Upper lobe of left lung (tissue), 6 donors: Measurements from ENCODE around the gene PTGER2. TPM values are rescaled to one million over a fixed set of nuclear protein-coding genes. Genes with fewer than 3 reads are reported as not detected.

ENCODE experiments used
- ATAC-seq, 2 donors: fragments of 200-7000 bp; cut with Tn5 transposase; one replicate each; pipeline ENCODE4 v1.9.1; 2022; ENCODE audit warnings: mild to moderate bottlenecking in 2 of 2, moderate library complexity in 2 of 2; ENCODE audit not compliant: low FRiP score in 2 of 2
- DNase-seq, 2 donors: peaks; one replicate each; pipeline ENCODE4 v3.0.0-alpha.2; 2019 to 2020
- H3K27ac ChIP-seq, 4 donors: fragments of 200-600 bp; sonication (generic); one replicate each; pipeline ENCODE4 v1.5.1; 2016 to 2019
- H3K27me3 ChIP-seq, 4 donors: fragments of 200-600 bp; sonication (generic); one replicate each; pipeline ENCODE4 v1.5.1; 2017 to 2019
- H3K36me3 ChIP-seq, 4 donors: fragments of 200-600 bp; sonication (generic); one replicate each; pipeline ENCODE4 v1.5.1; 2016 to 2019
- H3K4me1 ChIP-seq, 4 donors: fragments of 200-600 bp; sonication (generic); one replicate each; pipeline ENCODE4 v1.5.1; 2018 to 2019
- H3K4me3 ChIP-seq, 4 donors: fragments of 200-600 bp; sonication (generic); one replicate each; pipeline ENCODE4 v1.5.1; 2017 to 2019; ENCODE audit warnings: mild to moderate bottlenecking in 2 of 4, moderate library complexity in 1 of 4
- H3K9me3 ChIP-seq, 4 donors: fragments of 200-600 bp; sonication (generic); one replicate each; pipeline ENCODE4 v1.5.1; 2018 to 2019
- CTCF ChIP-seq, 6 experiments: fragments of 450-650 bp in 4 of 6; fragments of 200-600 bp in 2 of 6; sonication (generic) in 2 of 6; IDR thresholded peaks; one replicate each; pipeline ENCODE4 v1.5.1; 2016 to 2019; ENCODE audit warnings: antibody characterized with exemption in 6 of 6
- EP300 ChIP-seq, 4 donors: sonication (generic); formaldehyde crosslinking; IDR thresholded peaks; one replicate each; pipeline ENCODE4 v1.5.1; 2017; ENCODE audit warnings: antibody characterized with exemption in 4 of 4, control low read depth in 2 of 4
- POLR2A ChIP-seq, 4 donors: fragments of 450-650 bp; IDR thresholded peaks; one replicate each; pipeline ENCODE4 v1.5.1; 2016 to 2017; ENCODE audit warnings: antibody characterized with exemption in 4 of 4, mild to moderate bottlenecking in 2 of 4
- POLR2AphosphoS5 ChIP-seq, 2 donors: sonication (generic); formaldehyde crosslinking; IDR thresholded peaks; one replicate each; pipeline ENCODE4 v1.5.1; 2017; ENCODE audit warnings: antibody characterized with exemption in 2 of 2
- WGBS, 2 donors: methylation state at CpG; one replicate each; pipeline ENCODE4 v1.1.5; 2017 to 2018; 5-methylcytosine and 5-hydroxymethylcytosine counted together
- total RNA-seq, 6 donors: library from RNA; depleted of rRNA in 4 of 6; stranded (reverse); fragments of >200 nt in 4 of 6; gene quantifications; one replicate each; pipeline versions ENCODE4 v1.1.0 to v1.2.1, GENCODE V29; 2016 to 2021
- donor health status: DM: no; HTN: no; CAD: no; lungs with moderate emphysema.
- donor health status: DM: no; HTN: yes; CAD: no; lungs with severe emphysema.

PTGER2 gene
- total RNA-seq, 6 donors from 2014 or later: 1.6 to 10.5 (median 8.5) TPM

GRCh38 chr14:52338051-52338681 is 24.1 kb downstream of the PTGER2 start:
- WGBS, 2 donors: 91 to 100% methylated on average over 1 of the region's 1 CpG
- TF ChIP-seq CTCF (IDR thresholded peaks at IDR 0.05) (no peak), POLR2A (IDR thresholded peaks at IDR 0.05) (no peak), POLR2AphosphoS5 (IDR thresholded peaks at IDR 0.05) (no peak), EP300 (IDR thresholded peaks at IDR 0.05) (no peak)
- no peaks in the 10 kb centered on the region for H3K27me3 ChIP-seq
- no peak for DNase-seq
- H3K27ac ChIP-seq: no peak overlapping the region
- no peaks in the 10 kb centered on the region for H3K36me3 ChIP-seq
- H3K9me3 ChIP-seq: no peaks in the 10 kb centered on the region
- H3K4me1 ChIP-seq: no peaks in the 10 kb centered on the region
- H3K4me3 ChIP-seq: no peak overlapping the region
- peak in 1 of 2 donors; percentile 70 for ATAC-seq

- Histone ChIP-seq H3K27ac (no peak overlapping the region), H3K9me3 (no peaks in the 10 kb centered on the region), H3K4me1 (no peaks in the 10 kb centered on the region), H3K4me3 (no peak overlapping the region), H3K36me3 (no peaks in the 10 kb centered on the region), H3K27me3 (no peaks in the 10 kb centered on the region)
- 92 to 94% methylated on average over 1 of the region's 1 CpG for WGBS, 2 donors
- TF ChIP-seq EP300 (IDR thresholded peaks at IDR 0.05): no peak
- TF ChIP-seq POLR2AphosphoS5 (IDR thresholded peaks at IDR 0.05): no peak
- no peak for TF ChIP-seq POLR2A (IDR thresholded peaks at IDR 0.05)
- TF ChIP-seq CTCF (IDR thresholded peaks at IDR 0.05): no peak
- ATAC-seq (no peak), DNase-seq (no peak)
Observed at GRCh38 chr14:52339262-52339661, 25.1 kb downstream of the PTGER2 start.

- no peaks in the 10 kb centered on the region for H3K4me1 ChIP-seq
- H3K9me3 ChIP-seq: no peaks in the 10 kb centered on the region
- no peak overlapping the region for H3K27ac ChIP-seq
- H3K36me3 ChIP-seq: no peaks in the 10 kb centered on the region
- no peak for TF ChIP-seq CTCF (IDR thresholded peaks at IDR 0.05)
- no peak for TF ChIP-seq POLR2A (IDR thresholded peaks at IDR 0.05)
- no peak for TF ChIP-seq POLR2AphosphoS5 (IDR thresholded peaks at IDR 0.05)
- no peak for TF ChIP-seq EP300 (IDR thresholded peaks at IDR 0.05)
- DNase-seq: no peak
- WGBS, 2 donors: 91 to 100% methylated on average over 1 of the region's 1 CpG
- no peak for ATAC-seq
- no peak overlapping the region for H3K4me3 ChIP-seq
- H3K27me3 ChIP-seq: no peaks in the 10 kb centered on the region
Observed at GRCh38 chr14:52342849-52343596, 28.9 kb downstream of the PTGER2 start.

- Histone ChIP-seq H3K9me3 (no peaks in the 10 kb centered on the region), H3K4me3 (no peak overlapping the region), H3K4me1 (peaks cover 0 to 10% (median 6%) of the 10 kb centered on the region in 4 donors), H3K36me3 (no peaks in the 10 kb centered on the region), H3K27ac (no peak overlapping the region), H3K27me3 (no peaks in the 10 kb centered on the region)
- ATAC-seq (no peak), DNase-seq (no peak)
- TF ChIP-seq EP300 (IDR thresholded peaks at IDR 0.05) (no peak), POLR2A (IDR thresholded peaks at IDR 0.05) (no peak), POLR2AphosphoS5 (IDR thresholded peaks at IDR 0.05) (no peak), CTCF (IDR thresholded peaks at IDR 0.05) (no peak)
- 86 to 88% methylated on average over 4 of the region's 4 CpGs for WGBS, 2 donors
Observed at GRCh38 chr14:52346778-52347177, 32.7 kb downstream of the PTGER2 start.
